SK-N-SH treated with all-trans-retinoic acid at 6 μM for 48 hours (cell line): ENCODE measurements around the gene TGM5.

ENCODE experiments used
- ARNTL ChIP-seq: fragments of 450-650 bp; formaldehyde crosslinking; IDR thresholded peaks from 2 replicates; pipeline ENCODE4 v1.5.0; 2020; ENCODE audit warnings: low read depth, mild to moderate bottlenecking, moderate library complexity, borderline replicate concordance
- ISL1 ChIP-seq: fragments of 250-450 bp; sonication (Bioruptor Pico); IDR thresholded peaks from 2 replicates; pipeline ENCODE4 v2.1.2; 2022; ENCODE audit warnings: mild to moderate bottlenecking, moderate library complexity
- PATZ1 ChIP-seq: fragments of 250-450 bp; sonication (Bioruptor Pico); IDR thresholded peaks from 2 replicates; pipeline ENCODE4 v1.8.0; 2020; ENCODE audit warnings: mild to moderate bottlenecking, moderate library complexity, borderline replicate concordance
- POU6F1 ChIP-seq: fragments of 250-450 bp; sonication (Bioruptor Pico); IDR thresholded peaks from 2 replicates; pipeline ENCODE4 v1.8.0; 2021; ENCODE audit warnings: low read depth, mild to moderate bottlenecking, moderate library complexity, borderline replicate concordance
- RARB ChIP-seq: fragments of 250-450 bp; sonication (Bioruptor Pico); IDR thresholded peaks from 2 replicates; pipeline ENCODE4 v1.8.0; 2021; ENCODE audit warnings: mild to moderate bottlenecking, moderate library complexity
- SNAI2 ChIP-seq: fragments of 250-450 bp; sonication (Bioruptor Pico); IDR thresholded peaks from 2 replicates; pipeline ENCODE4 v1.5.0; 2020; ENCODE audit warnings: mild to moderate bottlenecking, moderate library complexity
- ZC3H10 ChIP-seq: fragments of 250-450 bp; sonication (Bioruptor Pico); IDR thresholded peaks from 2 replicates; pipeline ENCODE4 v1.5.1; 2021; ENCODE audit warnings: mild to moderate bottlenecking, moderate library complexity
- ZFP3 ChIP-seq: fragments of 250-450 bp; sonication (Bioruptor Pico); IDR thresholded peaks from 2 replicates; pipeline ENCODE4 v1.5.0; 2020; ENCODE audit warnings: mild to moderate bottlenecking, moderate library complexity

- TF ChIP-seq ZC3H10 (CRISPR knock-in tag) (no peak), RARB (no peak), ARNTL (CRISPR knock-in tag) (no peak), ISL1 (no peak), PATZ1 (CRISPR knock-in tag) (no peak), SNAI2 (CRISPR knock-in tag) (no peak), ZFP3 (no peak), POU6F1 (CRISPR knock-in tag) (no peak)
Measured at GRCh38 chr15:43244092-43244491, 22.6 kb downstream of the TGM5 start.
